Adrenal gland (tissue), 12 donors: ENCODE results near the gene SLC12A6. TPM values are rescaled to one million over a fixed set of nuclear protein-coding genes. Genes with fewer than 3 reads are reported as not detected.

Experiments used
- DNase-seq, 7 donors: peaks; one replicate each; pipeline ENCODE4 v3.0.0-alpha.2; 2019 to 2020
- H3K27ac ChIP-seq, 5 donors: fragments of 200-600 bp; sonication (generic) in 4 of 5; 1 replicate in 3 of 5; 2 replicates in 2 of 5; pipeline versions ENCODE4 v1.5.1 to v1.8.0; 2016 to 2020; ENCODE audit warnings: mild to moderate bottlenecking in 1 of 5
- H3K27me3 ChIP-seq: fragments of 200-600 bp; 2 replicates; pipeline ENCODE4 v1.8.0; 2021
- H3K36me3 ChIP-seq, 2 donors: fragments of 200-600 bp; replicated peaks in 1 of 2; 1 replicate in 1 of 2; 2 replicates in 1 of 2; pipeline versions ENCODE4 v1.5.1 to v1.8.0; 2018 to 2022
- H3K4me1 ChIP-seq, 2 donors: fragments of 200-600 bp; replicated peaks in 1 of 2; 1 replicate in 1 of 2; 2 replicates in 1 of 2; pipeline versions ENCODE4 v1.5.1 to v1.8.0; 2018 to 2021
- H3K4me3 ChIP-seq, 4 donors: fragments of 200-600 bp; sonication (generic) in 3 of 4; one replicate each; pipeline ENCODE4 v1.5.1; 2016 to 2018
- H3K9me3 ChIP-seq, 3 donors: fragments of 200-600 bp; sonication (generic) in 1 of 3; replicated peaks in 1 of 3; 1 replicate in 2 of 3; 2 replicates in 1 of 3; pipeline versions ENCODE4 v1.5.1 to v1.8.0; 2016 to 2021
- CTCF ChIP-seq, 6 experiments: fragments of 450-650 bp in 4 of 6; fragments of 200-600 bp in 2 of 6; sonication (generic) in 1 of 6; IDR thresholded peaks; 1 replicate in 5 of 6; 2 replicates in 1 of 6; pipeline versions ENCODE4 v1.5.1 to v1.8.0; 2016 to 2021; ENCODE audit warnings: antibody characterized with exemption in 6 of 6, mild to moderate bottlenecking in 2 of 6, moderate library complexity in 1 of 6
- POLR2A ChIP-seq, 2 donors: fragments of 450-650 bp; IDR thresholded peaks; one replicate each; pipeline ENCODE4 v1.6.1; 2017; ENCODE audit warnings: antibody characterized with exemption in 2 of 2, mild to moderate bottlenecking in 2 of 2, moderate library complexity in 1 of 2
- WGBS, 4 donors: extraction: QIAGEN DNeasy Blood & Tissue Kit in 2 of 4; methylation state at CpG; one replicate each; pipeline versions ENCODE4 v1.1.5 to v1.1.7; 2013 to 2017; 5-methylcytosine and 5-hydroxymethylcytosine counted together
- intact Hi-C, 2 donors: fragments of 100-400 bp; cut with DNase I; formaldehyde crosslinking; loops; one replicate each; pipeline versions ENCODE4 v1.14.1 to v1.15.0; 2022 to 2023
- polyA plus RNA-seq, 3 donors: library from polyadenylated mRNA; stranded (reverse); fragments of 200-250 nt in 2 of 3; fragments of 350-450 nt in 1 of 3; fragmentation: Illumina TruSeq in 1 of 3; extraction: RNeasy Lipid Tissue Mini Kit (QIAGEN cat#74804) in 1 of 3; gene quantifications; one replicate each; pipeline ENCODE4 v1.2.3, GENCODE V29; 2013 to 2014
- total RNA-seq, 9 donors: library from RNA; depleted of rRNA in 4 of 9; stranded (reverse); fragments of >200 nt in 4 of 9; fragments of 120-200 nt in 1 of 9; fragmentation: NEBNext Ultra II Directional in 1 of 9; extraction: Animal tissue kit (Norgen Biotek cat#: 25700) in 1 of 9; gene quantifications; one replicate each; pipeline versions ENCODE4 v1.1.0 to v1.2.4, GENCODE V29; 2013 to 2023
- donor health status: healthy with polysubstance abuse.
- donor health status: Bipolar disorder and iron deficiency.
- donor health status: DM: yes; HTN: yes; CAD: no.
- donor health status: DM: no; HTN: no; CAD: no.
- donor health status: DM: no; HTN: no; CAD: no.
- donor health status: DM: yes; HTN: yes; CAD: no.

Gene SLC12A6
- total and polyA plus RNA-seq, 12 donors, result 3.3 to 101 (median 17.3) TPM

- 72 to 79% (median 76%) methylated on average over 3 of the region's 3 CpGs for WGBS, 4 donors
- Histone ChIP-seq H3K27ac (no peak overlapping the region), H3K4me1 (peaks cover 0 to 21% of the 10 kb centered on the region in 2 donors), H3K4me3 (no peak overlapping the region), H3K9me3 (no peaks in the 10 kb centered on the region), H3K27me3 (no peaks in the 10 kb centered on the region), H3K36me3 (no peaks in the 10 kb centered on the region)
- intact Hi-C loops, result no loop called here
- TF ChIP-seq POLR2A (IDR thresholded peaks at IDR 0.05) (no peak), CTCF (IDR thresholded peaks at IDR 0.05) (no peak)
- DNase-seq, result no peak
These were observed 22.8 kb downstream of the SLC12A6 start for GRCh38 chr15:34314491-34315490.

GRCh38 chr15:34311563-34311962 lies 26.0 kb downstream of the SLC12A6 start:
- Histone ChIP-seq H3K4me3 (no peak overlapping the region), H3K4me1 (peaks cover 0 to 5% of the 10 kb centered on the region in 2 donors), H3K36me3 (no peaks in the 10 kb centered on the region), H3K27me3 (no peaks in the 10 kb centered on the region), H3K9me3 (no peaks in the 10 kb centered on the region), H3K27ac (no peak overlapping the region)
- 90 to 100% (median 97%) methylated on average over 1 of the region's 1 CpG for WGBS, 4 donors
- intact Hi-C loops, result no loop called here
- TF ChIP-seq CTCF (IDR thresholded peaks at IDR 0.05), result no peak
- TF ChIP-seq POLR2A (IDR thresholded peaks at IDR 0.05), result no peak
- DNase-seq, result no peak

GRCh38 chr15:34304613-34305012 lies 33.0 kb downstream of the SLC12A6 start:
- H3K4me1 ChIP-seq, result no peaks in the 10 kb centered on the region
- H3K36me3 ChIP-seq, result no peaks in the 10 kb centered on the region
- intact Hi-C loops, result no loop called here
- H3K27me3 ChIP-seq, result no peaks in the 10 kb centered on the region
- TF ChIP-seq CTCF (IDR thresholded peaks at IDR 0.05), result no peak
- no peak for TF ChIP-seq POLR2A (IDR thresholded peaks at IDR 0.05)
- no peaks in the 10 kb centered on the region for H3K9me3 ChIP-seq
- H3K27ac ChIP-seq, result no peak overlapping the region
- no peak overlapping the region for H3K4me3 ChIP-seq
- no peak for DNase-seq

- DNase-seq, result no peak
- Histone ChIP-seq H3K27ac (no peak overlapping the region), H3K9me3 (no peaks in the 10 kb centered on the region), H3K36me3 (no peaks in the 10 kb centered on the region), H3K27me3 (no peaks in the 10 kb centered on the region), H3K4me3 (no peak overlapping the region), H3K4me1 (peaks cover 0 to 12% of the 10 kb centered on the region in 2 donors)
- WGBS, 4 donors, result 78 to 98% (median 95%) methylated on average over 3 of the region's 3 CpGs
- intact Hi-C loops, result no loop called here
- TF ChIP-seq CTCF (IDR thresholded peaks at IDR 0.05), result no peak
- TF ChIP-seq POLR2A (IDR thresholded peaks at IDR 0.05), result no peak
These were observed 36.5 kb downstream of the SLC12A6 start for GRCh38 chr15:34301058-34301457.
